Liver (tissue), 9 donors: ENCODE measurements around the gene FILIP1L. TPM values are rescaled to one million over a fixed set of nuclear protein-coding genes. Genes with fewer than 3 reads are reported as not detected.

Experiments
- DNase-seq: peaks from one replicate; pipeline ENCODE4 v3.0.0-alpha.2; 2017; ENCODE audit warnings: low spot score
- H3K27ac ChIP-seq, 2 donors: one replicate each; pipeline ENCODE4 v1.7.0; 2013; ENCODE audit warnings: inconsistent platforms in 2 of 2, low read length in 2 of 2, control low read depth in 1 of 2, low read depth in 1 of 2, mild to moderate bottlenecking in 1 of 2
- H3K27me3 ChIP-seq, 4 donors: one replicate each; pipeline versions ENCODE4 v1.6.1 to v1.7.0; 2013; ENCODE audit warnings: low read length in 3 of 4, inconsistent platforms in 1 of 4, mild to moderate bottlenecking in 1 of 4, moderate library complexity in 1 of 4; ENCODE audit not compliant: control insufficient read depth in 4 of 4, insufficient read depth in 4 of 4
- H3K36me3 ChIP-seq, 4 donors: one replicate each; pipeline versions ENCODE4 v1.6.1 to v1.7.0; 2013; ENCODE audit warnings: low read length in 3 of 4, mild to moderate bottlenecking in 3 of 4, low read depth in 1 of 4, moderate library complexity in 1 of 4; ENCODE audit not compliant: control insufficient read depth in 4 of 4, insufficient read depth in 3 of 4
- H3K4me1 ChIP-seq, 4 donors: one replicate each; pipeline versions ENCODE4 v1.6.1 to v1.7.0; 2013; ENCODE audit warnings: low read length in 3 of 4, mild to moderate bottlenecking in 3 of 4, moderate library complexity in 1 of 4; ENCODE audit not compliant: control insufficient read depth in 4 of 4, insufficient read depth in 4 of 4
- H3K4me3 ChIP-seq, 3 donors: one replicate each; pipeline versions ENCODE4 v1.6.1 to v1.7.0; 2013; ENCODE audit warnings: low read length in 3 of 3, control low read depth in 1 of 3, low read depth in 1 of 3, mild to moderate bottlenecking in 1 of 3
- H3K9ac ChIP-seq, 2 donors: one replicate each; pipeline ENCODE4 v1.7.0; 2013; ENCODE audit warnings: low read length in 2 of 2, mild to moderate bottlenecking in 2 of 2, moderate library complexity in 2 of 2, control low read depth in 1 of 2, low read depth in 1 of 2
- H3K9me3 ChIP-seq, 4 donors: one replicate each; pipeline versions ENCODE4 v1.6.1 to v1.7.0; 2013; ENCODE audit warnings: low read length in 3 of 4; ENCODE audit not compliant: control insufficient read depth in 4 of 4
- ATF3 ChIP-seq: IDR thresholded peaks from 2 replicates; pipeline ENCODE4 v1.6.1; 2016; ENCODE audit warnings: antibody characterized with exemption
- CTCF ChIP-seq: fragments of 150-350 bp; IDR thresholded peaks from 2 replicates; pipeline ENCODE4 v1.5.1; 2017; ENCODE audit warnings: improper control_type of control experiment, low read depth, low read length; ENCODE audit not compliant: missing input control
- EGR1 ChIP-seq, 2 donors: IDR thresholded peaks; 2 replicates each; pipeline ENCODE4 v1.6.1; 2016 to 2018; ENCODE audit warnings: antibody characterized with exemption in 2 of 2, low read depth in 2 of 2
- FOXA1 ChIP-seq: IDR thresholded peaks from 2 replicates; pipeline ENCODE4 v1.6.1; 2016; ENCODE audit warnings: antibody characterized with exemption
- FOXA2 ChIP-seq: IDR thresholded peaks from 2 replicates; pipeline ENCODE4 v1.6.1; 2016; ENCODE audit warnings: antibody characterized with exemption
- GABPA ChIP-seq, 2 donors: IDR thresholded peaks in 1 of 2; conservative IDR thresholded peaks in 1 of 2; 2 replicates each; pipeline ENCODE4 v1.6.1; 2016; ENCODE audit warnings: antibody characterized with exemption in 2 of 2, mild to moderate bottlenecking in 1 of 2, moderate library complexity in 1 of 2
- HNF4A ChIP-seq, 2 donors: conservative IDR thresholded peaks; 2 replicates each; pipeline ENCODE4 v1.6.1; 2016; ENCODE audit warnings: antibody characterized with exemption in 2 of 2, mild to moderate bottlenecking in 2 of 2
- HNF4G ChIP-seq: IDR thresholded peaks from 2 replicates; pipeline ENCODE4 v1.6.1; 2016; ENCODE audit warnings: antibody characterized with exemption
- JUND ChIP-seq, 2 donors: IDR thresholded peaks; 2 replicates each; pipeline ENCODE4 v1.6.1; 2016; ENCODE audit warnings: antibody characterized with exemption in 2 of 2
- MAX ChIP-seq: IDR thresholded peaks from 2 replicates; pipeline ENCODE4 v1.6.1; 2016; ENCODE audit warnings: antibody characterized with exemption
- NR2F2 ChIP-seq: IDR thresholded peaks from 2 replicates; pipeline ENCODE4 v1.6.1; 2016; ENCODE audit warnings: antibody characterized with exemption
- RAD21 ChIP-seq, 2 donors: IDR thresholded peaks; 2 replicates each; pipeline ENCODE4 v1.6.1; 2016; ENCODE audit warnings: antibody characterized with exemption in 2 of 2, mild to moderate bottlenecking in 2 of 2
- REST ChIP-seq: IDR thresholded peaks from 2 replicates; pipeline ENCODE4 v1.6.1; 2016; ENCODE audit warnings: antibody characterized with exemption, mild to moderate bottlenecking
- RXRA ChIP-seq, 2 donors: IDR thresholded peaks; 2 replicates each; pipeline ENCODE4 v1.6.1; 2017 to 2018; ENCODE audit warnings: antibody characterized with exemption in 2 of 2, mild to moderate bottlenecking in 1 of 2
- SP1 ChIP-seq: IDR thresholded peaks from 2 replicates; pipeline ENCODE4 v1.6.1; 2018; ENCODE audit warnings: antibody characterized with exemption, mild to moderate bottlenecking
- TAF1 ChIP-seq: conservative IDR thresholded peaks from 2 replicates; pipeline ENCODE4 v1.6.1; 2016; ENCODE audit warnings: antibody characterized with exemption, mild to moderate bottlenecking
- YY1 ChIP-seq: IDR thresholded peaks from 2 replicates; pipeline ENCODE4 v1.6.1; 2016; ENCODE audit warnings: antibody characterized with exemption, mild to moderate bottlenecking
- ZBTB33 ChIP-seq: IDR thresholded peaks from 2 replicates; pipeline ENCODE4 v1.6.1; 2016; ENCODE audit warnings: antibody characterized with exemption
- WGBS: extraction: QIAGEN DNeasy Blood & Tissue Kit; methylation state at CpG from one replicate; pipeline ENCODE4 v1.1.7; 2013; 5-methylcytosine and 5-hydroxymethylcytosine counted together
- polyA plus RNA-seq, 2 donors: library from polyadenylated mRNA; stranded (reverse) in 1 of 2; unstranded in 1 of 2; fragments of 200-250 nt in 1 of 2; fragments of >200 nt in 1 of 2; fragmentation: Nextera tagmentation in 1 of 2; extraction: Ambion mirVana in 1 of 2; gene quantifications; one replicate each; pipeline versions ENCODE4 v1.2.1 to v1.2.3, GENCODE V29; 2013 to 2015
- total RNA-seq, 2 donors: library from RNA; depleted of rRNA; stranded (reverse); fragments of >200 nt; gene quantifications; one replicate each; pipeline ENCODE4 v1.2.3, GENCODE V29; 2014
- donor health status: healthy.
- donor health status: healthy.
- donor health status: healthy.
- donor health status: healthy.
- donor health status: healthy.

The FILIP1L gene
- total and polyA plus RNA-seq, 4 donors, result 1.4 to 6.5 (median 1.9) TPM

- peaks cover 0 to 13% (median 3%) of the 10 kb centered on the region in 4 donors for H3K4me1 ChIP-seq
- WGBS, result 88% methylated on average over 2 of the region's 2 CpGs
- H3K27me3 ChIP-seq, result no peaks in the 10 kb centered on the region
- H3K9ac ChIP-seq, result no peak overlapping the region
- H3K36me3 ChIP-seq, result no peaks in the 10 kb centered on the region
- no peak overlapping the region for H3K4me3 ChIP-seq
- TF ChIP-seq FOXA1, result no peak
- no peak for TF ChIP-seq REST
- no peak for TF ChIP-seq CTCF
- no peak for TF ChIP-seq ATF3
- no peak for TF ChIP-seq GABPA (IDR thresholded peaks at IDR 0.05 in 1 of 2, conservative IDR thresholded peaks at IDR 0.05 in 1 of 2)
- TF ChIP-seq MAX, result no peak
- TF ChIP-seq TAF1, result no peak
- TF ChIP-seq JUND (IDR thresholded peaks at IDR 0.05), result no peak
- TF ChIP-seq HNF4G, result no peak
- TF ChIP-seq RXRA (IDR thresholded peaks at IDR 0.05), result no peak
- TF ChIP-seq SP1, result no peak
- TF ChIP-seq HNF4A (conservative IDR thresholded peaks at IDR 0.05), result no peak
- TF ChIP-seq EGR1 (IDR thresholded peaks at IDR 0.05; ENCODE audit: low read depth in 2 of 2), result no peak
- TF ChIP-seq NR2F2, result no peak
- no peak for TF ChIP-seq YY1
- TF ChIP-seq FOXA2, result no peak
- TF ChIP-seq RAD21 (IDR thresholded peaks at IDR 0.05), result no peak
- H3K9me3 ChIP-seq, result no peaks in the 10 kb centered on the region
- DNase-seq, result no peak
- H3K27ac ChIP-seq, result no peak overlapping the region
Observed at GRCh38 chr3:99858469-99858868, 255.8 kb downstream of the FILIP1L start.

- Histone ChIP-seq H3K4me1 (peaks cover 0 to 13% (median 3%) of the 10 kb centered on the region in 4 donors), H3K4me3 (no peak overlapping the region), H3K27me3 (no peaks in the 10 kb centered on the region), H3K36me3 (no peaks in the 10 kb centered on the region), H3K9me3 (no peaks in the 10 kb centered on the region), H3K27ac (no peak overlapping the region), H3K9ac (no peak overlapping the region)
- TF ChIP-seq MAX, result no peak
- no peak for TF ChIP-seq JUND (IDR thresholded peaks at IDR 0.05)
- TF ChIP-seq YY1, result no peak
- no peak for TF ChIP-seq HNF4A (conservative IDR thresholded peaks at IDR 0.05)
- TF ChIP-seq NR2F2, result no peak
- TF ChIP-seq RXRA (IDR thresholded peaks at IDR 0.05), result no peak
- no peak for TF ChIP-seq TAF1
- no peak for TF ChIP-seq GABPA (IDR thresholded peaks at IDR 0.05 in 1 of 2, conservative IDR thresholded peaks at IDR 0.05 in 1 of 2)
- TF ChIP-seq FOXA2, result no peak
- no peak for TF ChIP-seq ATF3
- no peak for TF ChIP-seq ZBTB33
- no peak for TF ChIP-seq CTCF
- no peak for TF ChIP-seq RAD21 (IDR thresholded peaks at IDR 0.05)
- 31% methylated on average over 1 of the region's 1 CpG for WGBS
- DNase-seq, result no peak
Observed at GRCh38 chr3:99857278-99857677, 257.0 kb downstream of the FILIP1L start.
